HepG2 (cell line): ENCODE data around the gene VSIG10L2. TPM values are rescaled to one million over a fixed set of nuclear protein-coding genes. Genes with fewer than 3 reads are reported as not detected.
A peak's percentile ranks its signal among the peaks of the same experiment; 100 is the strongest.

ENCODE experiments used
- ATAC-seq: fragments of 200-7000 bp; cut with Tn5 transposase; 3 replicates; pipeline ENCODE4 v1.9.1; 2020; ENCODE audit warnings: mild to moderate bottlenecking, moderate library complexity
- BruUV-seq: library from RNA; stranded (reverse); fragments of 400-500 nt; replicated peaks from 2 replicates; lab custom pipeline; 2021; lab: Mats Ljungman, UMichigan
- CTCF ChIA-PET: fragments of 300-600 bp; formaldehyde crosslinking; extraction: SDS; loops from one replicate; lab custom pipeline; 2021; ENCODE audit warnings: low total read pairs, inconsistent platforms, low intra/inter-chr PET ratio; lab: Yijun Ruan, JAX
- POLR2A ChIA-PET: fragments of 350-600 bp; sonication (Branson Sonifier 250); formaldehyde crosslinking; loops from one replicate; lab custom pipeline; 2020; ENCODE audit warnings: antibody characterized with exemption, inconsistent platforms; lab: Yijun Ruan, JAX
- DNase-seq: peaks from one replicate; pipeline ENCODE4 v3.0.0-alpha.2; 2015; ENCODE audit warnings: low spot score
- FAIRE-seq: peaks from 3 replicates; lab custom pipeline; 2011; peaks lifted over from hg19 to GRCh38; lab: Jason Lieb, UNC
- H2AFZ ChIP-seq: one replicate; pipeline ENCODE4 v1.6.1; 2011; ENCODE audit warnings: low read length, inconsistent platforms
- H3K27ac ChIP-seq: fragments of 300-600 bp; 3 replicates; pipeline ENCODE4 v1.8.0; 2011; ENCODE audit warnings: mixed run types, mild to moderate bottlenecking, mixed read lengths, low read length, inconsistent platforms; ENCODE audit not compliant: insufficient read depth; ENCODE audit errors: extremely low read length
- H3K27me3 ChIP-seq, 2 experiments: fragments of 200-600 bp in 1 of 2; 2 replicates in 1 of 2; 3 replicates in 1 of 2; pipeline versions ENCODE4 v1.6.0 to v1.8.0; 2011; ENCODE audit warnings: low read length in 2 of 2, mild to moderate bottlenecking in 2 of 2, moderate library complexity in 2 of 2, inconsistent platforms in 1 of 2; ENCODE audit not compliant: insufficient read depth in 2 of 2, control insufficient read depth in 1 of 2
- H3K36me3 ChIP-seq, 2 experiments: fragments of 200-600 bp in 1 of 2; replicated peaks in 1 of 2; 2 replicates in 1 of 2; 3 replicates in 1 of 2; pipeline versions ENCODE4 v1.5.1 to v1.8.0; 2011; ENCODE audit warnings: low read length in 2 of 2, inconsistent platforms in 1 of 2; ENCODE audit not compliant: insufficient read depth in 2 of 2, control insufficient read depth in 1 of 2
- H3K4me1 ChIP-seq: 2 replicates; pipeline ENCODE4 v1.5.1; 2012; ENCODE audit warnings: low read length, inconsistent platforms; ENCODE audit not compliant: insufficient read depth
- H3K4me2 ChIP-seq: 2 replicates; pipeline ENCODE4 v1.6.0; 2011; ENCODE audit warnings: low read depth, low read length, inconsistent platforms
- H3K4me3 ChIP-seq, 3 experiments: fragments of 200-600 bp in 1 of 3; sonication (generic), shearing (Covaris generic) in 1 of 3; replicated peaks in 1 of 3; 2 replicates each; pipeline ENCODE4 v1.5.1; 2011 to 2016; ENCODE audit warnings: low read length in 3 of 3, inconsistent platforms in 2 of 3, low read depth in 2 of 3, mild to moderate bottlenecking in 2 of 3, control low read depth in 1 of 3, mixed read lengths in 1 of 3; ENCODE audit not compliant: insufficient read depth in 1 of 3
- H3K79me2 ChIP-seq: one replicate; pipeline ENCODE4 v1.6.1; 2011; ENCODE audit warnings: low read length, inconsistent platforms; ENCODE audit not compliant: insufficient read depth
- H3K9ac ChIP-seq: 2 replicates; pipeline ENCODE4 v1.6.0; 2011; ENCODE audit warnings: mild to moderate bottlenecking, low read depth, low read length, inconsistent platforms; ENCODE audit not compliant: insufficient read depth
- H3K9me3 ChIP-seq: 2 replicates; pipeline ENCODE4 v1.5.1; 2012; ENCODE audit warnings: mild to moderate bottlenecking, low read length
- H4K20me1 ChIP-seq: 2 replicates; pipeline ENCODE4 v1.6.0; 2011; ENCODE audit warnings: inconsistent platforms, mild to moderate bottlenecking, low read length, moderate library complexity; ENCODE audit not compliant: insufficient read depth
- CEBPZ ChIP-seq: IDR thresholded peaks from 2 replicates; pipeline ENCODE4 v1.6.1; 2012; ENCODE audit warnings: low read length, improper control_type of control experiment
- MTERF4 ChIP-seq: sonication (generic); formaldehyde crosslinking; IDR thresholded peaks from 2 replicates; pipeline ENCODE4 v1.8.0; 2023; ENCODE audit warnings: mild to moderate bottlenecking, missing genetic modification reagents
- WGBS: methylation state at CpG from one replicate; pipeline ENCODE4 v1.1.6; 2017; ENCODE audit warnings: low lambda C conversion rate; 5-methylcytosine and 5-hydroxymethylcytosine counted together
- in situ Hi-C: cut with HindIII; loops from 2 replicates; pipeline ENCODE4 v1.10.0; 2017; ENCODE audit warnings: low pct_unique_long_range_greater_than_20kb; ENCODE audit not compliant: extremely low pct_ligation_motif_present
- intact Hi-C: fragments of 100-400 bp; cut with micrococcal nuclease; formaldehyde crosslinking; loops from one replicate; pipeline ENCODE4 v1.10.0; 2022; ENCODE audit not compliant: unreplicated experiment
- polyA plus RNA-seq, 8 experiments: library from polyadenylated mRNA; depleted of rRNA in 3 of 8; stranded (reverse) in 7 of 8; unstranded in 1 of 8; fragments of >200 nt; fragmentation: Illumina TruSeq in 4 of 8; extraction: Trizol in 4 of 8; gene quantifications; 2 replicates each; pipeline versions ENCODE4 v1.2.1 to v1.2.3, GENCODE V29; 2011 to 2016; ENCODE audit warnings: low read depth in 4 of 8, missing spikeins in 1 of 8, mixed read lengths in 1 of 8; ENCODE audit not compliant: insufficient read depth in 1 of 8
- total RNA-seq, 5 experiments: library from RNA; depleted of rRNA; stranded (reverse); fragments of >200 nt; fragmentation: Illumina TruSeq; extraction: Trizol; gene quantifications; 2 replicates each; pipeline ENCODE4 v1.2.3, GENCODE V29; 2016; ENCODE audit warnings: low read depth in 1 of 5

Gene VSIG10L2
- total and polyA plus RNA-seq, 2 of the 13 experiments (the other 11 are each of a cell fraction or from before 2014, with no cell fraction given), result 0.21 TPM; not detected in 1

- Histone ChIP-seq H3K79me2 (peaks cover 11% of the 10 kb centered on the region), H3K27ac (no peak overlapping the region), H3K9ac (peak overlapping the region; percentile 81), H3K4me2 (peak overlapping the region; percentile 83), H3K9me3 (no peaks in the 10 kb centered on the region), H3K36me3 (no peaks in the 10 kb centered on the region; a peak in 1 of 5 replicates), H3K27me3 (no peaks in the 10 kb centered on the region; a peak in 1 of 5 replicates), H4K20me1 (no peaks in the 10 kb centered on the region), H3K4me3 (peak overlapping the region; percentile 31 to 76 (median 75); a peak in 3 of 6 replicates), H3K4me1 (peaks cover 13% of the 10 kb centered on the region), H2AFZ (no peak overlapping the region)
- FAIRE-seq, result no peak
- POLR2A ChIA-PET, result no interaction called here
- DNase-seq, result no peak
- in situ Hi-C loops, result no loop called here
- WGBS, result 46% methylated on average over 4 of the region's 6 CpGs
- BruUV-seq, result no TSS peak
- CTCF ChIA-PET, result no interaction called here
- intact Hi-C loops, result no loop called here
- ATAC-seq, result no peak
- TF ChIP-seq MTERF4, result no peak
- no peak for TF ChIP-seq CEBPZ
Observed at GRCh38 chr11:125901872-125902271, 44.0 kb upstream of the VSIG10L2 start.
